GM08714 (cell line): ENCODE data around the gene DNAJB13.

Experiments
- H3K4me3 ChIP-seq: fragments of 200-500 bp; sonication (Bioruptor generic); 2 replicates; pipeline ENCODE4 v1.5.1; 2014; ENCODE audit warnings: mild to moderate bottlenecking, low read length, inconsistent platforms
- ZNF274 ChIP-seq: IDR thresholded peaks from 2 replicates; pipeline ENCODE4 v1.6.1; 2012; ENCODE audit warnings: mild to moderate bottlenecking, low read depth, low read length

DNAJB13 gene

DNA sequence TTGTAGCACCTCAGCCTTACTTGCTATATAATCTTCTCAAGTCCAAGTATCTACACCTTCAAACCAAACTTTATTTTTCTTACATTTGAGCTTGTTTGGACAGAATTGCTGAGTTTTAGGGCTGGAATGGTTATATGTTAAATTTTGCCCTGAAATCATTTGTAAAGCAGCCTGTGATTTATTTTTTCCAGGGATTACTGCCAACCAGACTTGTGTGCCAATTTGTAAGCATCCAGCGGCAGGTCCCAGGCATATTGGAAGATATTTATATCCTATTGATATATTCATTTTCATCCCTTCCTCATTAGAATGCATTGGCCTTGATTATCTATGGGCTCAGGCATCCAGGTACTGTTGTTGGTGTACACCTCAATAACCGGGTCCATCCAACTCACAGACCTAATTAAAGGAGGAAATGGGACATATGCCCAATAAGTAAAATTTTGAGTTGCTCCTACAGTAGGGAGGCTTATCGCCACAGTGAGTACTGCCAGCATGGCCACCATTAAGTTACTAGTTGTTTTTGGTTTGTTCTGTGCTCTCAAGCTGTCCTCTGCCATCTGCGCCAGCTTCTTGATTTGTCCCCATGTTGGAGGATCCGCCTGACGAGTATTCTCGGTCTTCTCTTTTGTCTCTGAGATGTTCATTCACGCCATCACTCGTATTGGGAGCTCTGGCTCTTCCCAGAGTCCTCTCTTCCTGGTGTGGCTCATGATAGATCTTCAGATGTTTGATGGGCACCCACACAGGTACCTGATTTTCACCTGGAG is 9.8 kb upstream of the DNAJB13 start:
- no peak overlapping the region for H3K4me3 ChIP-seq
- no peak for TF ChIP-seq ZNF274

DNA sequence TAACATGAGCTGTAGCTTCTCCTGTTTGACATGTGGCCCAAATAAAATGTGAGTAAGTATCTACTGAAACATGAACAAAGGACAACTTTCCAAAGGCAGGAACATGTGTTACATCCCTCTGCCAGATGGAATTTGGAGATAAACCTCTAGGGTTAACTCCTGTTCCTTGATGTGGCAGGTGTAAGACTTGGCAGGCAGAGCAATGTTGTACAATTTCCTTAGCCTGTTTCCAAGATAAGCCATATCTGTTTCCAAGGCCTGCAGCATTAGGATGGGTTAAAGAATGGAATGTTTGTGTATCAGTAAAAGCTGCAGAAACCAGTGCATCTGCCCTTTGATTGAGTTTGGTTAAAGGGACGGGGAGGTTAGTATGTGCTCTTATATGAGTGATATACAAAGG is 8.8 kb upstream of the DNAJB13 start:
- TF ChIP-seq ZNF274: no peak
- H3K4me3 ChIP-seq: no peak overlapping the region

DNA sequence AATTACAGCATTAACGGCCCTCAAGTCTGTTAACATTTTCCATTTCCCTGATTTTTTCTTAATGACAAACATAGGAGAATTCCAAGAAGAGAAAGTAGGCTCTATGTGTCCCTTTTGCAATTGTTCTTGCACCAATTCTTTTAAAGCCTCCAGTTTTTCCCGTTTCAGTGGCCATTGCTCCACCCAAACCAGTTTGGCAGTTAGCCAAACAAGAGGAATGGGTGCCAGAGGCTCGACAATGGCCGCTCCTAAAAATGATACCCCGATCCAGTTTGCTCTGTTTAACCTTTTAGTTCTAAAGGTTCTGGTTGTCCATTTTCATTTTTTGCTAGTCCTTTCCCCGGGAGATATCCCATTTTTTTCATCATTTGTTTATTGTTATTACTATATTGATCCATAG is 6.7 kb upstream of the DNAJB13 start:
- no peak for TF ChIP-seq ZNF274
- H3K4me3 ChIP-seq: no peak overlapping the region

GRCh38 chr11:73944901-73945300 is 5.9 kb upstream of the DNAJB13 start:
- TF ChIP-seq ZNF274: no peak
- no peak overlapping the region for H3K4me3 ChIP-seq

- no peak for TF ChIP-seq ZNF274
- no peak overlapping the region for H3K4me3 ChIP-seq
These were observed 5.4 kb upstream of the DNAJB13 start for GRCh38 chr11:73945396-73945795.

DNA sequence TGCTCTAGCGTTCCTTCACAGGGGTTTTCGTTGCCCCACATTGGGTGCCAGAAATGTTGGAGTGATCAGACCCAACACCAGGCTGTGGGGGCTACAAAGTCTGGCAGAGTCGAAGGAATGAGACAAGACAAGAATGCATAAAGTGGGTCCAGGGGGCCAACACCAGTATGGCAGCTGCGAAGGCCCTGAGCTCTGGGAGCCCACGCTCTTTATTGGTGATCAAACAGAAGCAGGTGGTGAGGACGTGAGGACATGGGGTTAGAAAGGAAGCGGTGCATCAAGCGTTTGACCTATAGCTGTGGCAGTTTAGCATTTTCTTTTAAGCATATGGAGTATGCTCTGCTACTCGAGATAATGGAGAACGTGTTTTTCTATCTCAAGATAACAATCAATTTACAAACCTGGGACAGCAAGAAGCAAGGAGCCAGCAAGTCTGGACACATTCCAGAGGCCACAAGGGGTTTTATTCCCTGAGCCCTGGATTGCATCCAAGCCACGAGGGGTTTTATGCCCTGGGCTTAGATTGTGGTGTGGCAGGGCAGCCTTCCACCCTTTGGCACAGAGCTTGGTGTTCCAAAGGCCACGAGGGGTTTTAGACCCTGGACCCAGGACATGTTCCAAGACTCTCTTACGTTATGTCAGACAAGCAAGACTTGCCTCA is 3.9 kb upstream of the DNAJB13 start:
- H3K4me3 ChIP-seq: no peak overlapping the region
- no peak for TF ChIP-seq ZNF274

DNA sequence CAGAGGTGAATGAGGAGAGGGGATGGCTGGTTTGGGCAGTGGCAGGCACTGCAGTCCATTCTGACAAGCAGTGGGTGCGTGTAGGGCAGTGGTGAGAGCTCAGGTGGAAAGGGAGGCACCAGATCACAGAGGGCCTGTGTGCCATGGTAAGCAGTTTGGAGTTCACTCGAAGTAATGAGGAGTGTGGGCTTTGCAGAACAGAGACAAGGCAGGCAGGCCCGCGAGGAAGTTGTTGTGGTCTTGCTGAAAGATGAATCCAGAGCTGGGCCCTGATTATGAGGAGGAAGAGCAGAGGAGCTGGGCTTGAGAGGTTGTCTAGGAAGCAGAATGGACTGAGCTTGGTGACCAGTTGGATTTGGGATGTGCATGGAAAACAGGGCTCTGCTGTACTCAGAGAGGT is 1.6 kb upstream of the DNAJB13 start:
- no peak for TF ChIP-seq ZNF274
- H3K4me3 ChIP-seq: no peak overlapping the region

- no peak for TF ChIP-seq ZNF274
- no peak overlapping the region for H3K4me3 ChIP-seq
These were observed 914 bp upstream of the DNAJB13 start for GRCh38 chr11:73949912-73950311.

- no peak overlapping the region for H3K4me3 ChIP-seq
- TF ChIP-seq ZNF274: no peak
These were observed 971 bp downstream of the DNAJB13 start for GRCh38 chr11:73951797-73952196.

DNA sequence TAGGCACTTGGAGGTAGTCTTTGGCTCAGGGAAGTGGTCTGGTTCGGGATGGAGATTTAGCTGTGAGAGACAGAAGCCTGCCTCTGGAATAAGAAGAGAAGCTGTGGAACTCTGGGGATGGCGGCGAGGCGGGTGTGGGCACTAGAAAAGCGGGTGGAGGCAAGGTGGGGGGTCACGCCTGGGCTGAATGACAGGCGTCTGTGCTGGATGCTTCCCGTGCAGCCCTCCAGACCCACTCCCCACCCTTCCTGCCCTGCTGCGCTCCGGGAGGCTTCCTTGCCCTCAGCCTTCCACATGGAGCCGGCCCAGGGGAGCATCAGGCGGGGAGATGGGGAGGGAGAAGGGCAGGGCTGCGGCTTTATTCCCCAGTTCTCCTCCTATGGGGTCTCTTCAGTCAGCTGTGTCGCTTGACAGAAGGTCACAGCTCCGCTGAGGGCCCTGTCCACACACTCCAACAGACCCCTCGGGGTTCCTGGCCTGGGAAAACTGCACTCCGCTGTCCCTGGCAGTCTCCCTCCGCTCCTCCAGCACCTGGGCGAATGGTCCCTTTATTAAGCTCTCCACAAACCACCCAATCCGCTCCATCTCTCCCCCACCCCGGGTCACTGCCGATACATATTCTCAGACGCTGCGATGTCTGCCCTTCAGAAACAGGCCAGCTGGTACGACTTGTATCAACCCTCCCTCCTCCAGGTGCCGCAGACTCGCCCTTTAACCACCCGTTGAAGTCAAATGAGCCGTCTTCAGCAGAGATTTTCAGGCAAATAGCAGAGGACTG is 6.2 kb downstream of the DNAJB13 start:
- no peak for TF ChIP-seq ZNF274
- no peak overlapping the region for H3K4me3 ChIP-seq

GRCh38 chr11:73957654-73958361 is 7.0 kb downstream of the DNAJB13 start:
- no peak for TF ChIP-seq ZNF274
- no peak overlapping the region for H3K4me3 ChIP-seq

GRCh38 chr11:73958521-73959141 is 7.8 kb downstream of the DNAJB13 start:
- TF ChIP-seq ZNF274: no peak
- H3K4me3 ChIP-seq: no peak overlapping the region

GRCh38 chr11:73961321-73961720 is 10.5 kb downstream of the DNAJB13 start:
- no peak for TF ChIP-seq ZNF274

More at GRCh38 chr11:73961321-73961720, 10.5 kb downstream of the DNAJB13 start:
- H3K4me3 ChIP-seq: no peak overlapping the region
